Effector CD4-positive, alpha-beta T cell (primary cell): ENCODE results near the gene RAB43.
"Not testable (repeated sequence)": the region's sequence is repeated elsewhere in the genome, so short reads cannot be mapped to it uniquely, and the experiment has no call there.

ENCODE experiments used
- DNase-seq: peaks from one replicate; pipeline ENCODE4 v3.0.0-alpha.2; 2020

RAB43 gene

GRCh38 chr3:129121016-129121791 is 400 bp downstream of the RAB43 start:
- peak; percentile 22 for DNase-seq

GRCh38 chr3:129120254-129121004 is 1.2 kb downstream of the RAB43 start:
- peak; percentile 83 for DNase-seq

- DNase-seq = no peak
Observed at GRCh38 chr3:129119365-129120100, 2.1 kb downstream of the RAB43 start.

GRCh38 chr3:129118745-129119144 is 2.9 kb downstream of the RAB43 start:
- peak; percentile 53 for DNase-seq

- no peak for DNase-seq
Observed at GRCh38 chr3:129117134-129117533, 4.5 kb downstream of the RAB43 start.

GRCh38 chr3:129116482-129116946 is 5.1 kb downstream of the RAB43 start:
- DNase-seq = no peak

- DNase-seq = no peak
Observed at GRCh38 chr3:129114455-129114854, 7.1 kb downstream of the RAB43 start.

GRCh38 chr3:129112308-129113052 is 9.1 kb downstream of the RAB43 start:
- DNase-seq = no peak

GRCh38 chr3:129111076-129111780 is 10.4 kb downstream of the RAB43 start:
- not testable (repeated sequence) for DNase-seq

- no peak for DNase-seq
Observed at GRCh38 chr3:129107793-129108192, 13.8 kb downstream of the RAB43 start.

- DNase-seq = no peak
Observed at GRCh38 chr3:129106866-129107565, 14.6 kb downstream of the RAB43 start.

GRCh38 chr3:129106320-129106719 is 15.3 kb downstream of the RAB43 start:
- no peak for DNase-seq

- DNase-seq = no peak
Observed at GRCh38 chr3:129105862-129106261, 15.7 kb downstream of the RAB43 start.

- no peak for DNase-seq
Observed at GRCh38 chr3:129104498-129105079, 17.0 kb downstream of the RAB43 start.

- DNase-seq = no peak
Observed at GRCh38 chr3:129104051-129104450, 17.6 kb downstream of the RAB43 start.

GRCh38 chr3:129103296-129103695 is 18.3 kb downstream of the RAB43 start:
- no peak for DNase-seq

GRCh38 chr3:129101370-129102138 is 20.1 kb downstream of the RAB43 start:
- no peak for DNase-seq

- DNase-seq = no peak
Observed at GRCh38 chr3:129100274-129100673, 21.3 kb downstream of the RAB43 start.

GRCh38 chr3:129095285-129095684 is 26.3 kb downstream of the RAB43 start:
- no peak for DNase-seq

- not testable (repeated sequence) for DNase-seq
Observed at GRCh38 chr3:129088312-129088711, 33.3 kb downstream of the RAB43 start.
